Measurements from ENCODE around the gene ATXN7L3B.

Gene ATXN7L3B

DNA sequence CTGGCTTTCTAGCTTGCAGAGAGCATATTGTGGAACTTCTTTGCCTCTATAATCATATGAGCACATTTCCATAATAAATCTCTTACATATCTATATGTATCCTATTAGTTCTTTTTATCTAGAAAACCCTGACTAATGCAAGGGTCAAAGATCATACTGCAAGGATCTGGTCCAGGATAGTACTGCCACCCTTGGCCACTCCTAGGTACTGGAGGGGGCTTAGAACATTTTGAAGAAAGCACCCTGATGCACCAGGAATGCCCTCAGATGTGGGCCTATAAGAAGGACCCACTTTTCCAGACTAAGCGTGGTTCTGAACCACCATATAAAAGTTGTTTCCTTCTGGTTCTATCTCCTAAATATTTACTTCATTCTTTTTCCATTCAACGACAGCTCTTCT is 14.6 kb downstream of the ATXN7L3B start:
- DNase-seq = no peak

GRCh38 chr12:74559728-74560127 is 22.1 kb downstream of the ATXN7L3B start:
- DNase-seq = no peak

DNA sequence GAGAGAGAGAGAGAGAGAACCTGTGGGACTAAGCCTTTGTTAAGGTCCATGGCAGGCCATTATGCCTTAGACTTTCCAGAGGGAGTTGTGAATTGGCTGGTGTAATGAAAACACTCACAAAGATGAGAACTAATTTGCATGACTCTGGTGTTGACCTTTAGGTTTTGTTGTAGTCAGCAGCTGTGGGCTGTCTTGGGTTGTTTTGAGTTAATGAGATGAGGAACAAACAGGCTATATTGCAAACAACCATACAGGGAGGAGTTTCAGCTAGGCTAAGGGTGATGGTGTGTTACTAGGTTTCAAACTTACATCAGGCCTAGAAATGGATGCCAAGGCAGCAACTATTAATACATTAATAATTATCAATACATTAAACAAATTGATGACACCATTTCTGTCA is 26.3 kb downstream of the ATXN7L3B start:
- DNase-seq = no peak

DNA sequence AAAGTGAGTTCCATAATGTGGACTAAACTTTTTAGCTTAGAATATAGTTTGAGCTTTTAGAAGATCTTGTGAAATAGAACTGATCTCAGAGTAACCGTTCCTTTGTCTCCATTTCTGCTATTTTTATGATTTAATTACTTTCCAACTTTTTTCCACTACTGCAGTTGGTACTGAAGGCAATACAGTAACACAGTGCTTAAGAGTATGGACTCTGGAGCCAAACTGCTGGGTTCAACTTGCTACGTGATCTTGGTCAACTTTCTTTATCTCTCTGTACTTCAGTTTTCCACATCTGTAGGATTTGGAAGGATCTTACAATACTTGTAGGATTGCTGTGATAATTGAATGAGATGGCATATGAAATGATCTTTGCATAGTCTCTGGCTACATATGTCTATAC is 40.9 kb downstream of the ATXN7L3B start:
- DNase-seq = no peak

DNA sequence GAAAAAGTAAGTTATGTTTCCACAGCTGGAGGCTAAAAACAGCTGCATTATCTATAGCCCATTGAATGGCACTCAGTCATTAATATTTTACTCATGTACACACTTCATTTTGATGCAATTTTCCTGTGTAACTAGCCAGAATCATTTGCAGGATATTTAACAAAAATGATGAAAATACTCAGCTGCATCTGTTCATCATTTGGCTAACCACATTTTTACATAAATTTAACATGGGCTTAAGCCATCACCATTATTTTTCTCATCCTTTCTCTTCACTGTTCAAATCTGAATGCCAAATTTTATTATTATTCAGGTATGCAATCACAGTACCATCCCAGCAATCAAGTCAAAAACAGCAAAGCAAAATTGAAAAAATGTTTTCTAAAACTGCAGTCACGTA is 41.8 kb downstream of the ATXN7L3B start:
- DNase-seq = no peak

GRCh38 chr12:74579981-74580380 is 42.3 kb downstream of the ATXN7L3B start:
- DNase-seq = no peak

DNA sequence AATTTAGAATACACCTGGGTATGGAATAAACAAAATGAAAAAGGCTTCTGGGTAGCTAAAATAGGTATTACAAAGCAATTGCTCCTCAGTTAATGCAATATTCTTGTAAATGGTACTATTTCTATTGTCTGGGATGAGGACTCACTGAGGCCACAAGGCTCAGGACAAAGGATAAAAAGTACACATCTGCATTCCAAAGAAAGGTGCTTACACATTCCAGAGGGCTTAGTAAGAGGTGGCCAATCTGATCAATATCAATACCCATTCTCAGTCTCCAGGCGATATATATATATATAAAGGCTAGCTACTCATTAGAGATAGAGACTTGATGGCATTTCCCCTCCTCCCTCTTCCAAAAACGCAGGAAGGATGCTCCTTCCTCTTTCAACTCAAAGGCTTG is 43.8 kb downstream of the ATXN7L3B start:
- DNase-seq = no peak

DNA sequence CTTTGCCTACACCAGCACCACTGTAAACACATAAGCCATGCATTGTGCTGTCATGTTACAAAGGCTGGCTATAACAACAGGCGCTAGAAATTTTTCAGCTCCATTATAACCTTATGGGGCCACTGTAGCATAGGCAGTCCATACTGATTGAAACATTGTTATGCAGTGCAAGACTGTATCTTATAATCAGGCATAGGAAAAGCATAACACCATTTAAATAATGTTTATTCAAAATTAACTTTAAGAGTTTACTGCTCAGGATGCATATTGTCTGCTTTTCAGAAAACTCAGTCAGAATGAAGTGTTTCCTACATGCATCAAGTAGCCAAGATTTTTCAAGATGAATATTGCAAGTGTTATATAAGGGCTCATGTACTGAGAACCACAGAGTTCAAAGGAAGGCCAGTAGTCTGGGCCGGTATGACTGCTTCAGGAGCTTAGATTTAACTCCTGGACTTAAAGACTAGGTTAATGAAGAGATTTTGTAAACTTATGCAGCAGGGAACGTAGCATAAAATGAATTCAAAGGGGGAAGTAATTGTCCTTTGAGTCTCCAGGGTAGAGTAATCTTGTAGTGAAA is 46.9 kb downstream of the ATXN7L3B start:
- no peak for DNase-seq

DNA sequence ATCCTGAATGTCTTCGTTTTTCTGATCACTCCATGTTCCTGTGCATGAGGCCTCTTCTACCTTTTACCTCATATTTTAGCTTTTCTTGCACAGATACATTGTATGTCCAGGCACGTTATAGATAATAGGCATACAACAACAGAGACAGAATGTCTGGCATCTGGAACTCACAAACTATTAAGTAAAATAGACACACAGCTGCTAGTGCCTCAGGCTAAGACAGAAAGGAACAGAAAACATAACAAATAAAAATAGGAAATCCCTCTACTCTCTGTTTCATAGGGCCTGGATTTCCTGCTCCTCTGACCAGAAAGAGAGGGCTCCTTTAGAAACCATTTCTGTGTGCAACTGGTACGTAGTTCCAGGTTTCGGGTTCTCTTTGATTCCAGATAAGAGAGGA is 48.6 kb downstream of the ATXN7L3B start:
- DNase-seq = no peak

Measured in activated CD4-positive, CD25-positive, alpha-beta regulatory T cell treated with anti-CD3 and anti-CD28 coated beads, Interleukin-2, amount 50 U/mL, for 72 hours (primary cell).